GM12873 (cell line): ENCODE measurements around the gene STK11.

Experiments used
- CTCF ChIP-seq: IDR thresholded peaks from 2 replicates; pipeline ENCODE4 v1.5.1; 2012; ENCODE audit warnings: low read depth, mild to moderate bottlenecking, moderate library complexity, low read length, control low read depth; ENCODE audit not compliant: insufficient read depth; ENCODE audit errors: missing control alignments

STK11 gene

DNA sequence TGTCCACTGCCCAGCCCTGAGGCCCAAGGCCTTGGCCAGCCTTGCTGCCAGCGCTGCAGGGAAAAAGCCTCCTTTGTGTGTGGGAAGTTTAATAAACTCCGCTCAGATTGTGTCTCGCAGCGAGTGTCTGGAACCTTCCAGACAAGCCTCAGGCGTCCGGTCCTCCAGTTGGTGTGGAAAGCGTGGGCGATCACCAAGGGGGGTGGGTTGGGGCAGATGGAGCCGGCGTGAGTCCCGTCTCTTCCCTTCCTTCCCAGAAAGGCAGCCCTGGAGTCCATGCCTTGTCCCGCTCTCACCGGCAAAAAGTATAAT is 4.6 kb downstream of the STK11 start:
- no peak for TF ChIP-seq CTCF

DNA sequence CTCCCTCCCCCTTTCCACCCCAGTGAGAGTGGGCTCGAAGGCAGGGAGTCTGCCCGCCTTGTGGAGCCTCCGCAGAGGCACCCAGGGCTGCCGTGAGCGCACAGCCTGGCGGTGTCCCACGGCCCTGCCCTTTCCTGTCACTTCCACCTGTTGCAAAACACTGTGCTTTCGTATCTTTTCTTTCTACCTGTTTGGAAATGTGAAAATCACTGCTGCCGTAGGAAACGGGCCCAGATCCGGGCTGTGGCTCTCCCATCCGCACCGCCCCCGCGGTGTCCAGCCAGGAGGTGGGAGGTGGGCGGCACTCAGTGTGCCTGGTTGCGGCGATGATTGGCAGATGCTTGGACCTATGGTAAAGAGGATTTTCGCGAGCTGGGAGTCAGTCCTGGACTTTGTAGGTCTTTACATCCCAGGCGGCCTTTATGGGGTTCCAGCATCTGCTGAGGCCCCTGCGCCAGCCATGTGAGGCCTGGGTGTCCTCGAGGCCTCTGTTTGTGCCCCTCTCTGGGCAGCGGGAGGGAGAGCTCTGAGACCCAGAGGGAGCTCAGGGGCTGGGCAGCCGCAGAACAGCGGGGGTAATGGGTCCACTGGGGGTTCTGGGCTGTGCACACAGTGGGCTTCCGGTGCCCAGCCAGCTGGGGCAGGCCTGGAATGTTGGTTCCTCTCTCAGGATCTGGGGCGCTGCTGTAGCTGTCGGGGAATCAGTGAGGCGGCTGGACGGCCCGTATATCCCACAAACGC is 6.1 kb downstream of the STK11 start:
- TF ChIP-seq CTCF = no peak

GRCh38 chr19:1213391-1214286 is 8.1 kb downstream of the STK11 start:
- no peak for TF ChIP-seq CTCF

- TF ChIP-seq CTCF = no peak
Measured at GRCh38 chr19:1214299-1214861, 8.8 kb downstream of the STK11 start.

DNA sequence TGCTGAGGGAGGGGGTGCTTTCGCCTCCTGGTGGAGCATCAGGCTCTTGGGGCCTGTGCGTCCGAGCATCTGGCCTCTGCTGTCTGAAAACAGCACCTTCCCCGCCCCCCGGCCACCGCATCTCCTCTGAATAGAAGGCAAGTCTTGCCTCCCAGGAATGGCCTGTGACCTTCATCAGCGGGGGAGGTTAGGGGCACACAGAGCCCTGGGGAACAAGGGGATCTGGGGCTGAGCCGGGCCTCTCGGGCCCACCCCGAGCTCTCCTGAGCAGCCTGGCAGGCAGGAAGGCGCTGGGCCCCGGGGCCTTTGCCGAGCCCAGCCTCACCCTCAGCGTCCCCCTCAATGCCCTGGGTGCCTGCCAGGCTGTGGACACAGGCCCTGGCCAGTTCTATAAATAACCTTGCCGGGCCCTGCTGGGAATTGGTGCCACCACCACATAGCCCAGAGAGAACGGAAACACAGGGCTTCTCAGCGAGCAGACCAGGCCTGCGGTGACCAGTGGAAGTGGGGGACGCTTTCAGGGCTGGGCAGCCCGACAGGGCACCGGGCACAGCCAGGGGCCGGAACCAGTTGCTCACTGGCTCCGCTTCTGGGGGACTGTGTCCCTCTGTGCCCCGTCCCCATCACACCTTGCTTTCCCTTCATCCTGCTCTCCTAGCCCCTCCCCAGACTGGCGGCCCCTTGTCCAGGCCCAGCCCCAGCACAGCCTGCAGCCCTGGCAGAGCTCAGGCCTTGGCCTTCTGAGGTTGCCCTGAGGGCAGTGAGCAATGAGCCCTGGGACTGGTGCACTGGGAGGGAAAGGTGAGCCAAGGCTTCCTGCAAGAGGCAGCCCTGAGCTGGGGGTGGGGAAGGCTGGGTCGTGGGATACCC is 9.5 kb downstream of the STK11 start:
- TF ChIP-seq CTCF = no peak

DNA sequence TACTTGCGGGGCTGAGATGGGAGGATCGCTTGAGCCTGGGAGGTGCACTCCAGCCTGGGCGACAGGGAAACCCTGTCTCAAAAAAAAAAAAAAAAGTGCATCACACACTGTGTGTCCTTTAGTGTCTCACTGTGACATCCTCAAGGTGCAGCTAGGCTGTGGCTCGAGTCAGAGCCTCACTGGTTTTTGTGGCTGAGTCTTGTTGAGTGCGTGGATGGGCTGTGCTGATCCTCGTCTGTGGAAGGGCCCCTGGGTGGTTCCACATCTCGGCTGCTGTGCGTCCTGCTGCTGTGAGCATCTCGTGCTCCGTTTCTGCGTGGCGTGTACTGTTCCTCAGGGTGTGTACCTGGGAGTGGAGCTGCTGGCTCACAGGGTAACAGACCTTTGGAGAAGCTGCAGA is 11.2 kb downstream of the STK11 start:
- no peak for TF ChIP-seq CTCF
